Measurements from ENCODE around the gene IKZF2. TPM values are rescaled to one million over a fixed set of nuclear protein-coding genes. Genes with fewer than 3 reads are reported as not detected.
A peak's percentile ranks its signal among the peaks of the same experiment; 100 is the strongest.

Gene IKZF2
- total and polyA plus RNA-seq, 10 of the 15 experiments (the other 5 are each of a cell fraction or from before 2014, with no cell fraction given): 15.2 to 266 (median 87.2) TPM

DNA sequence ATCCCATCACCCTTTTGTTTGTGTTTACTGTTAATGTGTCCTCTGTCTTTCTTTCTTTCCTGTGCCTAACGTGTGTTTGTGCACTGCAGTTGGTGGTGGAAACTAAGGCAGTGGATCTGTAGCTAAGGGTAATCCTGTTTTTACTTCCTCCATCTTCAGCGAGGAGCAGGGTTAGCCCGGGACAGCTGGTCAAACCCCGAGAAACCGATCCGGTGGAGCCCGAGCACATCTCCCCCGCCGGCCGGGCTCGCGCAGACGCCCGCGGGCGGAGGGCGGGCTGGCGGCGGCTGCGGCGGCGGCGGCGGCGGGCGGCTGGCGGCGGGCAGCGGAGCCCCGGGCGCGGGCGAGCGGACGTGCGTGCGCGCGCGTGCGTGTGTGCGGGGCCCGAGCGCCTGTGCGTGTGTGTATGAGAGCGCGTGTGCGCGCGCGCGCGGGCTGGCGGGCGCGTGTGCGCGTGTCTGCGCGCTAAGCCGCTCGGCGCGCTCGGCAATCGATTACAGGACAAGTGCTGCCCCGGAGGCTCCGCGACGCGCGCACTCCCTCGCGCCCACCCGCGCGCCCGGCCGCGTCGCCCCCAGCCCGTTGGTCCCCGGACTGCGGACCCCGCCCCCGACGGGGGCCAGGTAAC is at the start of gene IKZF2 (continued):
- TF ChIP-seq MEF2A (IDR thresholded peaks at IDR 0.05; ENCODE audit: insufficient read depth, low read depth, low read length) (no peak), SMARCA5 (IDR thresholded peaks at IDR 0.05) (peak; percentile 37; the same call in 1 of the 2 replicates), SPI1 (IDR thresholded peaks at IDR 0.05; ENCODE audit: borderline replicate concordance, insufficient read depth, low read depth, low read length) (no peak), RBBP5 (conservative IDR thresholded peaks at IDR 0.05) (no peak; the same call in 1 of the 2 replicates), CHD1 (IDR thresholded peaks at IDR 0.05; ENCODE audit: low read depth, low read length) (peak; percentile 76; the same call in 1 of the 2 replicates), PAX5 (IDR thresholded peaks at IDR 0.05; ENCODE audit: borderline replicate concordance, low read depth, low read length) (no peak; the same call in 1 of the 2 replicates), ASH2L (IDR thresholded peaks at IDR 0.05; ENCODE audit: borderline replicate concordance, low read depth) (peak; percentile 86; the same call in 1 of the 2 replicates), MXI1 (IDR thresholded peaks at IDR 0.05; ENCODE audit: low read depth, low read length) (peak; percentile 58; the same call in 1 of the 2 replicates), MTA2 (IDR thresholded peaks at IDR 0.05; ENCODE audit: low read depth) (no peak), NFYA (IDR thresholded peaks at IDR 0.05; ENCODE audit: borderline replicate concordance, low read depth, low read length) (no peak), CREB1 (IDR thresholded peaks at IDR 0.05; ENCODE audit: low read depth) (0 out of 2 replicates have a peak, but pooled peaks have one; percentile 47), MYC (IDR thresholded peaks at IDR 0.05; ENCODE audit: insufficient read depth, insufficient read length, insufficient replicate concordance, low read length, severe bottlenecking) (peak; percentile 62)
- TF ChIP-seq, protein P1, sequence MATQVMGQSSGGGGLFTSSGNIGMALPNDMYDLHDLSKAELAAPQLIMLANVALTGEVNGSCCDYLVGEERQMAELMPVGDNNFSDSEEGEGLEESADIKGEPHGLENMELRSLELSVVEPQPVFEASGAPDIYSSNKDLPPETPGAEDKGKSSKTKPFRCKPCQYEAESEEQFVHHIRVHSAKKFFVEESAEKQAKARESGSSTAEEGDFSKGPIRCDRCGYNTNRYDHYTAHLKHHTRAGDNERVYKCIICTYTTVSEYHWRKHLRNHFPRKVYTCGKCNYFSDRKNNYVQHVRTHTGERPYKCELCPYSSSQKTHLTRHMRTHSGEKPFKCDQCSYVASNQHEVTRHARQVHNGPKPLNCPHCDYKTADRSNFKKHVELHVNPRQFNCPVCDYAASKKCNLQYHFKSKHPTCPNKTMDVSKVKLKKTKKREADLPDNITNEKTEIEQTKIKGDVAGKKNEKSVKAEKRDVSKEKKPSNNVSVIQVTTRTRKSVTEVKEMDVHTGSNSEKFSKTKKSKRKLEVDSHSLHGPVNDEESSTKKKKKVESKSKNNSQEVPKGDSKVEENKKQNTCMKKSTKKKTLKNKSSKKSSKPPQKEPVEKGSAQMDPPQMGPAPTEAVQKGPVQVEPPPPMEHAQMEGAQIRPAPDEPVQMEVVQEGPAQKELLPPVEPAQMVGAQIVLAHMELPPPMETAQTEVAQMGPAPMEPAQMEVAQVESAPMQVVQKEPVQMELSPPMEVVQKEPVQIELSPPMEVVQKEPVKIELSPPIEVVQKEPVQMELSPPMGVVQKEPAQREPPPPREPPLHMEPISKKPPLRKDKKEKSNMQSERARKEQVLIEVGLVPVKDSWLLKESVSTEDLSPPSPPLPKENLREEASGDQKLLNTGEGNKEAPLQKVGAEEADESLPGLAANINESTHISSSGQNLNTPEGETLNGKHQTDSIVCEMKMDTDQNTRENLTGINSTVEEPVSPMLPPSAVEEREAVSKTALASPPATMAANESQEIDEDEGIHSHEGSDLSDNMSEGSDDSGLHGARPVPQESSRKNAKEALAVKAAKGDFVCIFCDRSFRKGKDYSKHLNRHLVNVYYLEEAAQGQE (IDR thresholded peaks at IDR 0.05; ENCODE audit: low read depth, low read length): no peak
- TF ChIP-seq, protein P2, sequence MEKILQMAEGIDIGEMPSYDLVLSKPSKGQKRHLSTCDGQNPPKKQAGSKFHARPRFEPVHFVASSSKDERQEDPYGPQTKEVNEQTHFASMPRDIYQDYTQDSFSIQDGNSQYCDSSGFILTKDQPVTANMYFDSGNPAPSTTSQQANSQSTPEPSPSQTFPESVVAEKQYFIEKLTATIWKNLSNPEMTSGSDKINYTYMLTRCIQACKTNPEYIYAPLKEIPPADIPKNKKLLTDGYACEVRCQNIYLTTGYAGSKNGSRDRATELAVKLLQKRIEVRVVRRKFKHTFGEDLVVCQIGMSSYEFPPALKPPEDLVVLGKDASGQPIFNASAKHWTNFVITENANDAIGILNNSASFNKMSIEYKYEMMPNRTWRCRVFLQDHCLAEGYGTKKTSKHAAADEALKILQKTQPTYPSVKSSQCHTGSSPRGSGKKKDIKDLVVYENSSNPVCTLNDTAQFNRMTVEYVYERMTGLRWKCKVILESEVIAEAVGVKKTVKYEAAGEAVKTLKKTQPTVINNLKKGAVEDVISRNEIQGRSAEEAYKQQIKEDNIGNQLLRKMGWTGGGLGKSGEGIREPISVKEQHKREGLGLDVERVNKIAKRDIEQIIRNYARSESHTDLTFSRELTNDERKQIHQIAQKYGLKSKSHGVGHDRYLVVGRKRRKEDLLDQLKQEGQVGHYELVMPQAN (conservative IDR thresholded peaks at IDR 0.05): peak; percentile 1
- TF ChIP-seq, protein P3, sequence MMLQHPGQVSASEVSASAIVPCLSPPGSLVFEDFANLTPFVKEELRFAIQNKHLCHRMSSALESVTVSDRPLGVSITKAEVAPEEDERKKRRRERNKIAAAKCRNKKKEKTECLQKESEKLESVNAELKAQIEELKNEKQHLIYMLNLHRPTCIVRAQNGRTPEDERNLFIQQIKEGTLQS (IDR thresholded peaks at IDR 0.05; ENCODE audit: borderline replicate concordance, extremely low read depth, low read depth, low read length): no peak
- TF ChIP-seq, protein P4, sequence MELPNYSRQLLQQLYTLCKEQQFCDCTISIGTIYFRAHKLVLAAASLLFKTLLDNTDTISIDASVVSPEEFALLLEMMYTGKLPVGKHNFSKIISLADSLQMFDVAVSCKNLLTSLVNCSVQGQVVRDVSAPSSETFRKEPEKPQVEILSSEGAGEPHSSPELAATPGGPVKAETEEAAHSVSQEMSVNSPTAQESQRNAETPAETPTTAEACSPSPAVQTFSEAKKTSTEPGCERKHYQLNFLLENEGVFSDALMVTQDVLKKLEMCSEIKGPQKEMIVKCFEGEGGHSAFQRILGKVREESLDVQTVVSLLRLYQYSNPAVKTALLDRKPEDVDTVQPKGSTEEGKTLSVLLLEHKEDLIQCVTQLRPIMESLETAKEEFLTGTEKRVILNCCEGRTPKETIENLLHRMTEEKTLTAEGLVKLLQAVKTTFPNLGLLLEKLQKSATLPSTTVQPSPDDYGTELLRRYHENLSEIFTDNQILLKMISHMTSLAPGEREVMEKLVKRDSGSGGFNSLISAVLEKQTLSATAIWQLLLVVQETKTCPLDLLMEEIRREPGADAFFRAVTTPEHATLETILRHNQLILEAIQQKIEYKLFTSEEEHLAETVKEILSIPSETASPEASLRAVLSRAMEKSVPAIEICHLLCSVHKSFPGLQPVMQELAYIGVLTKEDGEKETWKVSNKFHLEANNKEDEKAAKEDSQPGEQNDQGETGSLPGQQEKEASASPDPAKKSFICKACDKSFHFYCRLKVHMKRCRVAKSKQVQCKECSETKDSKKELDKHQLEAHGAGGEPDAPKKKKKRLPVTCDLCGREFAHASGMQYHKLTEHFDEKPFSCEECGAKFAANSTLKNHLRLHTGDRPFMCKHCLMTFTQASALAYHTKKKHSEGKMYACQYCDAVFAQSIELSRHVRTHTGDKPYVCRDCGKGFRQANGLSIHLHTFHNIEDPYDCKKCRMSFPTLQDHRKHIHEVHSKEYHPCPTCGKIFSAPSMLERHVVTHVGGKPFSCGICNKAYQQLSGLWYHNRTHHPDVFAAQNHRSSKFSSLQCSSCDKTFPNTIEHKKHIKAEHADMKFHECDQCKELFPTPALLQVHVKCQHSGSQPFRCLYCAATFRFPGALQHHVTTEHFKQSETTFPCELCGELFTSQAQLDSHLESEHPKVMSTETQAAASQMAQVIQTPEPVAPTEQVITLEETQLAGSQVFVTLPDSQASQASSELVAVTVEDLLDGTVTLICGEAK (IDR thresholded peaks at IDR 0.05; ENCODE audit: borderline replicate concordance): no peak
- TF ChIP-seq, protein P5, sequence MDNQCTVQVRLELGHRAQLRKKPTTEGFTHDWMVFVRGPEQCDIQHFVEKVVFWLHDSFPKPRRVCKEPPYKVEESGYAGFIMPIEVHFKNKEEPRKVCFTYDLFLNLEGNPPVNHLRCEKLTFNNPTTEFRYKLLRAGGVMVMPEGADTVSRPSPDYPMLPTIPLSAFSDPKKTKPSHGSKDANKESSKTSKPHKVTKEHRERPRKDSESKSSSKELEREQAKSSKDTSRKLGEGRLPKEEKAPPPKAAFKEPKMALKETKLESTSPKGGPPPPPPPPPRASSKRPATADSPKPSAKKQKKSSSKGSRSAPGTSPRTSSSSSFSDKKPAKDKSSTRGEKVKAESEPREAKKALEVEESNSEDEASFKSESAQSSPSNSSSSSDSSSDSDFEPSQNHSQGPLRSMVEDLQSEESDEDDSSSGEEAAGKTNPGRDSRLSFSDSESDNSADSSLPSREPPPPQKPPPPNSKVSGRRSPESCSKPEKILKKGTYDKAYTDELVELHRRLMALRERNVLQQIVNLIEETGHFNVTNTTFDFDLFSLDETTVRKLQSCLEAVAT (IDR thresholded peaks at IDR 0.05): peak; percentile 99

Measured in GM12878 (cell line).